Gastrocnemius medialis (tissue), 4 donors: ENCODE measurements around the gene LONP2.

Experiments used
- CTCF ChIP-seq, 5 experiments: fragments of 450-650 bp in 3 of 5; fragments of 200-600 bp in 2 of 5; sonication (generic) in 2 of 5; IDR thresholded peaks in 4 of 5; conservative IDR thresholded peaks in 1 of 5; 1 replicate in 4 of 5; 2 replicates in 1 of 5; pipeline ENCODE4 v1.5.1; 2016 to 2019; ENCODE audit warnings: antibody characterized with exemption in 5 of 5, mild to moderate bottlenecking in 3 of 5, moderate library complexity in 3 of 5
- POLR2A ChIP-seq, 2 donors: fragments of 450-650 bp; IDR thresholded peaks; one replicate each; pipeline ENCODE4 v1.6.1; 2017; ENCODE audit warnings: antibody characterized with exemption in 2 of 2, mild to moderate bottlenecking in 2 of 2, moderate library complexity in 2 of 2

GRCh38 chr16:48359983-48360382 is 115.9 kb downstream of the LONP2 start:
- TF ChIP-seq CTCF (IDR thresholded peaks at IDR 0.05 in 4 of 5, conservative IDR thresholded peaks at IDR 0.05 in 1 of 5) (no peak), POLR2A (IDR thresholded peaks at IDR 0.05) (no peak)
